ENCODE results near the gene SLX4IP.

The SLX4IP gene

DNA sequence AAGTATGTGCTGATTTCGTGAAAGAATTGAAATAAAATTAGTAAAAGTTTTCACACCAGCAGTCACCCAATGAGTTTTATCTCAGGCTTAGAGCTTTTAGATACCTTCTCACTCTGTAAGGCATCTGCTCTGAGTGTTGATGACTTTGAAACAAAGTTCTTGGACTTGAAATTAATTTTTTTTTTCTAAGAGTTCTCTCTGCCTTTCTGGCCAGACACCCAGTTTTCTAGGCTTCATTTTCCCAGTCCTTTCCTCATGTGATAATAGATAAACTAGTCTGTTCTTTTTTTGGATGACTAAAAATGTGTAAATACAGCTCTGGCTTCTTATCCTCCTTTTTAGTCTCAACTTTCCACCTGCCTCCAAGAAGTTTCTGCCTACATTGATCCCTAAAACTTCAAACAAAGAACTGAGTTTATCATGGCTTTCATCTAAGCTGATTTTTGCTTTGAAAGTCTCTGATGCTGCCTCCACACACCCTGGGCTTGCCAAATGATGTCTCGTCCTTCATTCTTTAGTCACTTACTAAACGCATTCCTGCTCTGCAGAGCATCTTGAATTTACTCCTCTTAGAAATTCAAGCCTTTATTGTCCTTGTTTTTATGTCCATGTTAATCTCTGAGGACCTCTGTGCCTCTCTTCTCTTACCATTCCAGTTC is 32.7 kb downstream of the SLX4IP start:
- no peak for DNase-seq

DNA sequence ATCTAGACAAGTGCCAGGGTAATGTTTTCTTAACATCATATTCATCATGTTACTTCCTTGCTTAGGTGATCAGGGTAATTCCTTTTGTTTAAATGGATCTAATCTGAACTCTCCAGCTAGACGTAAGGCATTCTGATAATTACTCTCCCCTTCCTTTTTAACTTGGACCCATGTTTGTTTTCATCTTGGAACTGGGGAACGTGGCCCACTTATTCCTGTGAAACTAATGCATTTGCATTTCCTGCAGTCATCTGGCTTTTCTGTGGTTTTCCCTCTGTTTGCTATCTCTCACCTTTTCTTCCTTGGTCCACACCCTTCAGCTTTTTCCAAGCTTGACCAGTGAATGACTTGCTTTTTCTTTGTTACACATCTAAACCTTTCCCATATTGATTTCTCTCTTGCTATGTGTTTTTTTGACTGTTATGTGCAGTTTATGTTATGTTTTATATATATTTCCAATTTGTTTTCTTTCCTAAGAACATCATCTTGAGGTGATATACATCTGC is 33.3 kb downstream of the SLX4IP start:
- DNase-seq, result no peak

DNA sequence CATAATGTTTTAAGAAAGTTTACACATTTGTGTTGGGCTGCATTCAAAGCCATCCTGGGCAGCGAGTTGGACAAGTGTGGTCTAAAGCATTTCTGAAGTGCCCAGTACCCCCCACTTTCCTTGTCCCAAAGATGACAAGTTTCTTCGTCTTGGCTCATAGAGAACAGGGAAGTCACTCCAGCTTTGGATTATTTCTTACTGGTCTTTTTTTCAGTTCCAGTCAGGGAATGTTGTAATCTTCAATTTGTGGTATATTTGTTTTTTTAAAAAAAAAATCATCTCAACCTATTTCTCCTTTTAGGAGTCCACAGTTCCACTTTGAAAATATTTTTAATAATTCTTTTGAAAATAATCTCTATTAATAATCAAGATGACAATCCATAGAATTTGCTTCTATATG is 34.0 kb downstream of the SLX4IP start:
- DNase-seq, result no peak

DNA sequence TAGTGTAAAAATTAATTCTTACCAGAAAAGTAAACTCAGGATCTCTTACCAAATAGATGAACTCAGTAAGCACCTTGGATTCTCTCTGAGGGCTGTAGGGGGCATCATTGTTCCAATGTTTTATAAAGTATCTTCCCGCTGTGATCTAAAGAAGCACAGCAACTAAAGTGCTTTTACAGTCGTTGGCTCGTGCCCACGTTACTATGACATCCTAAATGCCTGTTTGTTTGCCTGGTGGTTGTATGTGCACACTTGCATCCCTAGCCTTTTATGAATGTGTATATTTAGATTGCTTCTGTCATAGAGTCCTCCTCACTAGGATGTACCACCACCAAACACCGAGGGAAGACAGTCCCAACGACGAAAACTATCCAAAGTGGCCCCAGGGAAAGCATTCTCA is 34.5 kb downstream of the SLX4IP start:
- no peak for DNase-seq

DNA sequence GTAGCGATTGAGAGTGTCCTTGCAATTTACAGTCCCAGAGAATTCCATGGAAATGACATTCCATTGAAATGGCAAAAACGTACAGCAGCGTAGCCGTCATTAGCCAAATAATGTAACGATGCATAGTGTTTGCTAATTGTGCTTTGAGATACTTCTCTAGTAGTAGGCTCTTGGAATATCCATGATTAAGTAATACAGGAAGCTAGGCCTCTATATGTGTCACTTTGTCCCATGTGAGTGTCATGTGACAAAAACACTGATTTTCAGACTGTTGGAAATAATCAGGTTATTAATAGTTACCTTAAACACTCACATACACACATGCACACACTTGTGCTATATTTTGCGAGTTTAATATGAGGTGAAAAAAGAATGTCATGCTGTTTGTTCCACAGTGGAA is 35.2 kb downstream of the SLX4IP start:
- no peak for DNase-seq

DNA sequence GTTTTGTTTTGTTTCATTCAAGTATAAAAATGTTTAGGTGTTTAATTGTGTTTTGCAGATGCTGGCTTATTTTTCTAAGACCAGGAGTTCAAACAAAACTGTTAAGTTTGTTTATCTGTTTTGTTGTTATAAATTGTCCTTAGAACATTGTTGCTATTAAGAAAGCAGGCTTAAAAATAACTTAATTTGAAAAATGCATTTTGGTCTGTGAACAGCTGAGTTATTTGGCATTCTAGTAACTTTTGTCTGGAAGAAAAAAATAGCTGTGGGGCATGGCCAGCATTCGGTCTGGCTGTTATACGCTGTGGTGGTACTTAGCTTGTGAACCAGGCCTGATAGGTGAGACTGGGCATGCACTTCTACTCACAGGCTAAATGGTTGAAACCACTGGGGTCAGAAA is 37.8 kb downstream of the SLX4IP start:
- no peak for DNase-seq

DNA sequence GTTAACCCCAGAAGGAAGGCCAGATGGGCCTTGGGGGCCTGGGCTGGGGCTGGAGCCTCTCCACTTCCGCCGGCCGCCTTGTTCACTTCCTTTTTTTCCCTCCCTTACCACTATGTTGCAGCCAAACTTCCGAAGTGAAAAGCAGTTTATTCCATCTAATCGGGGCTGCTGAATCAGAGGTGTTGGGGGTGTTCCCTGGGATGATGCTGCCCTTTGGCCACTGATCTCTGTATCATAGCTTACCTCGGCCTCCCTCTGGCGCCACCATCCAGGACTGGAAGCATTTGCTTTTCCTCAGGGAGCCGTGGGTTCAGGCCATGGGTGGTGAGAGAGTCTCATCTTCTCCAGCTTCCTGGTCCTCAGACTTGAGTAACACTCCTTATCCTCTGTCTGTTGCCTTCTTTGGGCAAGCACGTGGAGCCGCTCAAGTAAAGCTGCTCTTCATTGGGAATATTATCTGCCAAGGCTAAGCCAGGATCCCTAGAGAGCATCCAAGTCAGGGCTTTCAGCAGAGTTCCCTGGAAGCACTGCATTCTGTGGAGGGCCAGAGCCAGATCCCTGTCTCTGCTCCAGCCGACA is 39.6 kb downstream of the SLX4IP start:
- DNase-seq, result no peak

DNA sequence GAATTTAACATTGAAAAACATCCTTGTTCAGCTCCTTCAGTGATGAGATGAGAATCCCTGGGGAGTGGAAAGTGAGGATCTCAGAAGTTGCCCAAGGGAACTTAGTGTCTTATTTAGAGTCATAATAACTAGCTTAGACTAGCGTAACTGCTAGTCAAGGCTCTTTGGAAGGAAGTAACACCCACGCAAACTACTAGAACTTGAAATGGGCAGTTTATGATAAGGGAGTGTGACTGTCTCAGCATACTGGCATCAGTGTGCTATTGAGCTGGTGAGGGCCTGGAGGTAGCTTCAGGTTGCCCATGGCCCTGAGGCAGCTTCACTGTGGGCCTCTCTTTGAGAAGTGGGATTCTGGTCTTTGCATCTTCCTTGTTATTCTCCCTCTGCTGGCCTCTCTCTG is 40.1 kb downstream of the SLX4IP start:
- DNase-seq, result no peak

DNA sequence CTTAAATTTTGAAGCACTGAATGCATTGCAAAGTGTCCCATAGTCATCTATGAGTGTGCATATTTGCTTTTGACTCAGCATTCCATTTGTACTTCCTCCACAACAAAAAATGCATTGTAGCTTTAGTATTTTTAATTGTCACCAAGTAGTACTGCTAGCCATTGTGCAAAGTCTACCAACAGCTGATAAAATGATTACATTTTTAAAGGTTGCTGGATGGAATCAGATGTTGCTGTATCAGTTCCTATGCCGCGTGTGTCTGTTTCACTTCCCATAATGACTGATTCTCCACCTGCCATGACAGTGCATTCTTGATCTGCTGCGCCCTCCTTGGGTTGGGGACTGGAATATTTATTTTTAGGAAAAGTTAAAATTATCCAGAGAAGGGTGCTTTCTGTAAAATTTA is 41.2 kb downstream of the SLX4IP start:
- DNase-seq, result no peak

DNA sequence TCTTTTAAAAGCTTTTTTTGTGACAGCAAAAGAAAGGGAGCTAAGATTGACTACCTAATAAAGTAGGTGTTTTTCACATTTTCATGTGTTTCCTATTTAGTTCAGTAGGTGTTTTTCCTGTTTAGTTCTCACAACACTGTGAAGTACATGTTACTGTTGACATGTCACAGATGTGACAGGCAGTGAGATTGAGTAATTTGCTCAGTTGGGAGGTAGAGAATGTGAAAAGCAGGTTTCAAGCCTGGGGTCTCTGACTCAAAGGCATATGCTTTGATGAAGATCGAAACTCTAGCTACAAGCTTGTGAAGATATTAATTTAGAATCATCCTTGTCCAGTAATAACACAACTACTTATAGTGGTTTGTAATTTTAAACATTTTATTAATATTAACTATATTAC is 43.1 kb downstream of the SLX4IP start:
- DNase-seq, result no peak

DNA sequence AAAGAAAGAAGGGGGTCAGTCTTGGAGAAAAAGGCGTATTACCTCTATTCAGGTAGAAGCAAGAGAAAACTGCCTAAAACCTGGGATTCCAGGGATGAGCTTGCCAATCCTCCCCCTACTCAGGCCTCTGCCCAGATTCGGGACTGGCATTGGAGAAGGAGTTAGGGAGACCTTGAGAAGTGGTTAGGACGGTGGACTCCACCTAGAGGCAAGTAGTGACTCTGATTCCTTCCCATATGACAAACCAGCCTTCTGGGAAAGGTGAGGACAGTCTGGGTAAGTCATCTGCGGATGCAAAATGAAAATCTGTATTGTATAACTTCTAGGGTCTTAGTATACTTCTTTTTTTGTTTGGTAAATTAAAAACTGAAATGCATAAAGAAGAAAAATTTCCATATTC is 43.8 kb downstream of the SLX4IP start:
- DNase-seq, result no peak

DNA sequence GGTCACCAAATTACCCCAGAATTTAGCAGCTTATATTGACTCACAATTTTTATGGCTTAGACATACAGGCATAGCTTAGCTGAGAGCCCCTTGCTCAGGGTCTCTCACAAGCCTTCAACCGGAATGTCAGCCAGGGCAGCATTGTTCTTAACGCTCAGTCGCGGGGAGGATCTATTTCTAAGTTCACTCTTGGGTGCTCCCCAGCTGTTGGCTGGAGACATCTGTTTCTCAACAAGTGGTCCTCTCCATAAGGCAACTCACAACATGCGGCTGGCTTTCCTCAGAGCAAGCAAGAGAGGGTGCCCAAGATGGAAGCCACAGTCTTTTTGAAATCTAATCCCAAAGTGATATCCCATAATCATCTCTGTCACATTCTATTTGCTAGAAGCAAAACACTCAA is 46.6 kb downstream of the SLX4IP start:
- DNase-seq, result no peak

DNA sequence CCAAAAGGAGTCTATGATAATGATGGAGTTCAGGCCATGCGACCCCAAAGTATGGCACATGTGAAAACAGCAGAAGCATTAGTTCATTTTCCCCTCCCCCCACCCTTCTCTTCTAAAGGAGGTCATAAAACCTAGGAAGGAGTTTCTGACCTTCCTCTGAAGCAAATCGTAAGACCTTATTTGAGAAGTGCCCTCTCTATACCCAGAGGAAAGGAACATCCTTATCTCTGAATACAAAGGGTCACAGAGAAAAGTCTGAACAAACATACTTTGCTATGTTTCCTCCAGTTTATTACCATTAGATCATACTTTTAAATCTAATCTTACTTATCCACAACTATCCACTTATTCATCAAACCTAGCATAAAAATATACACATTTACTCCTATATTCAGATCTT is 48.6 kb downstream of the SLX4IP start:
- DNase-seq, result no peak

DNA sequence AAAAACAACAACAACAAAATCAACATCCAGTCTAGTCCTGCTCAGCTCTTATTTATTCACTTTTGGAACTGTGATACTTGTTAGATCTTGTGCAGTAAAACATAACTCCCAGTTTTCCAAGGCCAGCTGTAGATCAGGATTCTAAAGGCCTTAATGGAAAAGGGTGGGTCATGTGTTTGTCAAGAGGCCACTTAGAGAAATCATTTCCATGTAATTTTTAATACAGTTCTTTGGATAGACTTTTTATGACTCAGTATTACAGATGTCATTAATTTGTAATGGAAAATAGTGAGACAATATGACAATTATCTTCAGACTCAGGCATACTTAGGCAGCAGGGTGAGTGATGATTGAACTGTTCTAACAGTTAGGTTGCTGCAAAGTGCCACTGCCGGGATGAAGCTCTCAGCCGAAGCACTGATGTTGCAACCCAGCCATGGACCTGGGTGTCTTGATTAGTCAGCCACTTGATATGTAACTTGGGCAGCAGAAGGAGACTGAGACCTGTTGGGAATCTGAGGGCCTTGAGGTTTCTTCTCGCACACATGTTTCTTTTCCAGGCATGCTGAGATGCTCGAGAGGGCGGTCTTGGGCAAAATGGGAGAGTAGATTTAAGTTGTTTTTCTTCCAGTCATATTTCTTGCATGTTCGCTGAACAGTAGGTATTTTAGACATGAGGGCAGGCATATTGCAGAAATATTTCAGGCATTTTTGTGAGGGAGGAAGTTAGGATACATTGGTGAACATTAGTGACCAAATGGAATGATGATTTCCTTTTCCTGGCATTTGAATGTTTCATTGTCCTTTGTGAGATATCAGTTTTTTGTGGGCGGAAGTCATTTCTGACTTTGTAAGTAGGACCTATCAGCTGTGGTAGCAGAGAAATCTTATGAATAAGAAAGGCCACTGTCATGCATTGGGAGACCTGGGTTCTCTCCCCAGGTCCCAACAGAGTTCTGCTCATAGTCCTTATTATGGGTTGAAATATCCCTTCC is 52.3 kb downstream of the SLX4IP start:
- no peak for DNase-seq

DNA sequence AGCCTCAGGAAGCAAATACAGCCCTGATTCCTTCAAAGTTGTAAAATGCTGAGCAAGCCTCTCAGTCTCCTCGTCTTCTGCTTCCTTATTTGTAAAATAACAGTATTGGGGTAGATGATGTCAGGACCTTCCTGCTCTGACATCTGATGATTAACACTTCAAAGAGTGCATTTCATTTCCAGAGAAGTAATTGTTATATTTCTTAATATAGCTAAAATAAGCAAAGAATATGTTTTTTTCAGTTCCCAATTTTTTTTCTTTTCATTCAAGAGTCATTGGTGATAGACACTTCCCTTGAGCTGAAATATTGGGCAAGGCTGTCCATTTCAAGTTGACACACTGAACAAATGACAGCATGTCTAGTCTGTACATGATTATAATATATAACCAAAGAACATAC is 53.4 kb downstream of the SLX4IP start:
- DNase-seq, result no peak

DNA sequence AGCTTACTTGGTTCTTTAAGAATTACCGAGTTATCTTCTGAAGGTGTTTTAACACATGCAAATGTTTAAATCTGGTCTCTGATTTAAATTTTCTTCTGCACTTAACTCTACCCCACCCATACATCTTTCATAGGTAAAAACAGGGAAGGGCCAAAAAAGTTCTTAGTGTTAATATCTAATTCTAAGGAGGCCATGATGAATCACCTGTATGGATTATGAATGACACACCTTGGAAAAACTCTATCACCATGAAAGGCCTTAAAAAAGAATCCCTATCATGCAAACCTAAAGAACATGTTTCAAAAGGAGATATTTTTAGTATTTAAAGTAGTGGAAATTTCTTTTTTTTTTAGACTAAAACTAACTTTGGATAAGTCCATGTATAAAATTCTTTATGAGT is 54.7 kb downstream of the SLX4IP start:
- no peak for DNase-seq

DNA sequence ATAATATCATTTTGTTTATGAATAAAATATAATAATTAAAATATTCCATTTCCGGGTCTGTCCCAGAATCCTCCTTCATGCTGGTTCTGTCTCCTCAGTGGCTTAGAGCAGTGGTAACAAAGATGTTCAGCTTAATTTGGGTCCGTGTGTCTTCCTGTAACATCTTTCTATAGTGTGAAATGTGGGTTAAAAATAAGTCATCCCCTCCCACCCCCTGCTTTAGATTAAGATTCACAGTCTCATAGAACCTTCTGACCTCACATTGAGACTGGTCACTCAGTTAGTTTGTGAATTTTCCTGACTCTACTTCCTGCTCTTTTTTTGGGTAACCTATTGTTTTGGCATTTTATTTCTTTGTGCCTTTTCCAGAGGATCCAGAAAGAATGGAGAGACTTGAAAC is 55.2 kb downstream of the SLX4IP start:
- no peak for DNase-seq

DNA sequence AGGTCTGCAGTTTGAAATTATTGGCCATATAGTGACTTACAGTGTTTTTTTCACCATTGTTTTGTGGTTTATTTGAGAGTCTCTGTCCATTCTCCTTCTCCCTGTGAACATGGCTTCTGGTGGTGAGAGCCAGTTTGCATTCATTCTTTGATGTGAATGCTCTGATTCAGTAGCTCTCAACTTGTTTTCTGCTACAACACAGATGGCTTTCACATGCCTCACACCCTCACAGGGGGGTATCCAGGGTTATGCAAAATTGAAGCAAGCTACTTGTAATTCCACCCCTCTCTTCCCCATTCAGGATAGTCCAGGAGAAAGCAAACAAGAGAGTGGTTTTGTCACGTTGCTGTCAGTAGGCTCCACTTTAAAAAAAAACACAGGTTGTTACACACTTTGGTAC is 55.6 kb downstream of the SLX4IP start:
- no peak for DNase-seq

DNA sequence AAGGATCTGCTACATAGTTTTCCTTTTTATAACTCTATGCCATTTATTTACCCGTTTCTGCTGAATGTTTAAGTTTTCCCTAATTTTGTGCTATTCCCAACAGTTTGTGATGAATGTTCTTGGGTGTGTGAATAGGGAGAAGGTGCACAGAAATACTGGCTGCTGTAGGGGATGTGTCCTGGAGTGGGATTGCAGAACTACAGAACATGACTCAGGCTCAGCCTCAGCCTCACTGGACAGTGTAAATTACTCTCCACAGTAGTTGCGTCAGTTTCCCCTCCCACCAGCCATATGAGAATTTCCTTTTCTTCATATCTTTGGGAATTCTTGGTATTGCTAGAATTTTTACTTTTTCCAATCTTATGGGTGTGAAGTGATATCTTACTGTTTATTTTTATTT is 57.0 kb downstream of the SLX4IP start:
- no peak for DNase-seq

DNA sequence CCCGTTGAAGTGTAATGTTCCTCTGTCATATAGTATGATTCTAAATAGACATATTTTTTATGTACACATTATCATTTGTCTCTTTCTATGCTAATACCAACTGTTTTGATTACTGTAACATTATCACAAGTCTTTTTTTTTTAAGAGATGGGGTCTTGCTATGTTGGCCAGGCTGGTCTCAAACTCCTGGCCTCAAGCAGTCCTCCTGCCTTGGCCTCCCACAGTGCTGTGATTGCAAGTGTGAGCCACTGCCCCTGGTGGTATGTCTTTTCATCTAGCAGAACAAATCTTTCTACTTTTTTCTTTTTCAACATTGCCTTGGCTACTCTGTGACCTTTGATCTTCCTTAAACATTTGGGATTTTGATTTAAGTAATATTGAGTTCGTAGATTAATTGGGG is 57.7 kb downstream of the SLX4IP start:
- no peak for DNase-seq

DNA sequence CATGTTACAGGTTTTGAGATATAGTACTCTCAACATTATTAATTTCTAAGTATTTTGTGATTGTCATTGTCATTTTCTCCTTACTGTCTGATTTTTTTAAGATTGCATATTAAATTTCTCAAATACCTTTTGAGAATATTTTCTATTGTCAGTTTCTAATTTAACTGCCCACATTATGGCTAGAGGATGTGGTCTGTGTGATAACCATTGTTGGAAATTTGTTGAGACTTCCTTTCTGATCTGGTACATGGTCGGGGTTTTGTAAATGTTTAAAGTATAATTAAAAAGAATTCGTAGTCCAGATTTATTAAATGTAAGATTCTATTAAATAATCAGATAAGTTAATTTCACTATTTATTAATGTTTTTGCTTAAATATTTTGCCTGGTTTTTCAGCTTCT is 60.1 kb downstream of the SLX4IP start:
- no peak for DNase-seq

DNA sequence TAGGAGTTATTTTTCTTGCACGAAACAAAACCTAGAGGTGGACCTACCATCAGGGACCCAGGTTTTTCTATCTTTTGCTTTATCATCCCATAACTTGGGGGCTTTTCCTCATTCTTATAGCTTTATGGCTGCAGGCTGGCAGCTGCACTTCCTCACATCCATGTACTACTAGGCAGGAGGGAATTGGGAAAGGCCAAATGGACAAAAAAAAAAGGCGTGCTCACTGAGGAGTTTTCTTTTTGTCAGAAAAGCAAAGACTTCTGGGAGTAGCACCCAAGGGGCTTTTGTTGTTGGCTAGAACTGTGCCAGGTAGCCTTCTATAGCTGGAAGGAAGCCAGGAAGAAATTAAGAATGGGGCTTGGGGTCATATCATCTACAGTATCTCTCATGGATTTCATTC is 61.4 kb downstream of the SLX4IP start:
- no peak for DNase-seq

DNA sequence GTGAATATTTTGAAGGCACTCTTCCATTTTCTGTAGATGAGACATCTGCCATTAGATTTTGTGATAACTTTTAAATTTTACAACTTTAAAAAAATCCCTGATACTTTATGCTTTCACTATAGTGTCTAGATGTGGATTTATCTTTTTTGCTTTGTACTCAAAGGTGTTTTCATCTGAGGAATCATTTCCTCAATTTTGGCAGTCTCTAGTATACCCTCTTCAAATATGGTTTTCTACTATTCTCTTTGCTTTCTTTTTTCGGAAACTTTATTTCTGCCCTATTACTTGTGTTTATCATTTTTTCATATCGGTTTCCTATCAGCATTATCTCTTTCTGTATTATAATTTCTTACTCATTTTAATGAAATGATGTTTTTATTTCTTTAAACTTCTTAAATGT is 62.2 kb downstream of the SLX4IP start:
- no peak for DNase-seq

DNA sequence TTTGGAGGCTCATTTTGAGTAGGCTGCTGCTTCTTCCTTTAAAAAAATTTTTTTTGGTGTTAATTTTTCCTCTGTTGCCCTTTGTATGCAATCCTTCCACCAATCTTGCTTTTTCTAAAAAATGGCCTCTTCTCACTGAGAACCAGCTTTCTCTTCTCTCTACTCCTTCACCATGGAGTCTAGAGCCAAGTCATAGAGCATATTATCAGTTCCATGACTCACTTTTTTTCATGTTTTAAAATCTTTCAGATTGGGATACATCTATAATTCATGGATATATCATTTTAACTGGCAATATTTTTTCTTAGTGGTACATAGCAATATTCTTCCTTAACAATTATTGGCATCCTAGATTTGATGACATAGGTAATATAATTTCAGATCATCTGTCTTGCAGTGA is 62.7 kb downstream of the SLX4IP start:
- DNase-seq, result no peak
